OCI-LY1 (cell line): Measurements from ENCODE around the gene ST6GALNAC2.
A peak's percentile ranks its signal among the peaks of the same experiment; 100 is the strongest.
"Not testable (repeated sequence)": the region's sequence is repeated elsewhere in the genome, so short reads cannot be mapped to it uniquely, and the experiment has no call there.

ENCODE experiments used
- H2AFZ ChIP-seq: fragments of 200-600 bp; sonication (generic), shearing (Covaris generic); 2 replicates; pipeline ENCODE4 v1.6.0; 2014; ENCODE audit warnings: antibody characterized with exemption, mild to moderate bottlenecking, low read length
- H3F3A ChIP-seq: fragments of 200-600 bp; sonication (generic), shearing (Covaris generic); 2 replicates; pipeline ENCODE4 v1.6.0; 2014; ENCODE audit warnings: mild to moderate bottlenecking, antibody characterized with exemption, low read length, moderate library complexity; ENCODE audit not compliant: insufficient read depth
- H3K27ac ChIP-seq: fragments of 200-600 bp; sonication (generic); 2 replicates; pipeline ENCODE4 v1.5.1; 2014; ENCODE audit warnings: low read length, mixed run types, mild to moderate bottlenecking, low read depth; ENCODE audit not compliant: poor library complexity, severe bottlenecking
- H3K27me3 ChIP-seq: fragments of 200-600 bp; sonication (generic); 2 replicates; pipeline ENCODE4 v1.6.0; 2014; ENCODE audit warnings: antibody characterized with exemption, mild to moderate bottlenecking, low read length, moderate library complexity; ENCODE audit not compliant: insufficient read depth
- H3K36me3 ChIP-seq: fragments of 200-600 bp; sonication (generic); 2 replicates; pipeline ENCODE4 v1.6.1; 2014; ENCODE audit warnings: mild to moderate bottlenecking, antibody characterized with exemption, low read length, moderate library complexity, mixed read lengths; ENCODE audit not compliant: insufficient read depth
- H3K4me1 ChIP-seq: fragments of 200-600 bp; sonication (generic); 2 replicates; pipeline ENCODE4 v1.5.1; 2014; ENCODE audit warnings: mild to moderate bottlenecking, low read length, moderate library complexity; ENCODE audit not compliant: insufficient read depth, severe bottlenecking
- H3K4me2 ChIP-seq: fragments of 200-600 bp; sonication (generic), shearing (Covaris generic); 2 replicates; pipeline ENCODE4 v1.6.1; 2014; ENCODE audit warnings: low read length
- H3K4me3 ChIP-seq: fragments of 200-600 bp; sonication (generic); 2 replicates; pipeline ENCODE4 v1.5.1; 2014; ENCODE audit warnings: low read length, low read depth, mild to moderate bottlenecking, mixed read lengths; ENCODE audit not compliant: poor library complexity, severe bottlenecking
- H3K79me2 ChIP-seq: fragments of 200-600 bp; shearing (Covaris generic); 2 replicates; pipeline ENCODE4 v1.6.1; 2016; ENCODE audit warnings: mixed run types, low read length, mixed read lengths; ENCODE audit not compliant: insufficient read depth
- H3K9ac ChIP-seq: fragments of 200-600 bp; sonication (generic), shearing (Covaris generic); 2 replicates; pipeline ENCODE4 v1.6.1; 2014; ENCODE audit warnings: mild to moderate bottlenecking, low read length, mixed read lengths
- H3K9me2 ChIP-seq: fragments of 200-600 bp; sonication (generic), shearing (Covaris generic); 2 replicates; pipeline ENCODE4 v1.6.1; 2014; ENCODE audit warnings: low read depth, mild to moderate bottlenecking, low read length, mixed read lengths
- H3K9me3 ChIP-seq: fragments of 200-600 bp; shearing (Covaris generic); 2 replicates; pipeline ENCODE4 v1.6.1; 2014; ENCODE audit warnings: low read length, mixed read lengths
- H4K20me1 ChIP-seq: fragments of 200-600 bp; sonication (generic), shearing (Covaris generic); 2 replicates; pipeline ENCODE4 v1.6.0; 2016; ENCODE audit warnings: mild to moderate bottlenecking, low read length; ENCODE audit not compliant: insufficient read depth
- EZH2 ChIP-seq: fragments of 200-600 bp; sonication (generic), shearing (Covaris generic); IDR thresholded peaks from 2 replicates; pipeline ENCODE4 v1.8.0; 2017; ENCODE audit warnings: borderline replicate concordance, mixed run types, mild to moderate bottlenecking, antibody characterized with exemption, low read length, moderate library complexity, mixed read lengths
- TF ChIP-seq, protein P1 (sequence below): fragments of 200-600 bp; sonication (generic), shearing (Covaris generic); IDR thresholded peaks from 2 replicates; pipeline ENCODE4 v1.5.1; 2017; ENCODE audit warnings: mild to moderate bottlenecking, antibody characterized with exemption, low read length, moderate library complexity, mixed read lengths

ST6GALNAC2 gene

DNA sequence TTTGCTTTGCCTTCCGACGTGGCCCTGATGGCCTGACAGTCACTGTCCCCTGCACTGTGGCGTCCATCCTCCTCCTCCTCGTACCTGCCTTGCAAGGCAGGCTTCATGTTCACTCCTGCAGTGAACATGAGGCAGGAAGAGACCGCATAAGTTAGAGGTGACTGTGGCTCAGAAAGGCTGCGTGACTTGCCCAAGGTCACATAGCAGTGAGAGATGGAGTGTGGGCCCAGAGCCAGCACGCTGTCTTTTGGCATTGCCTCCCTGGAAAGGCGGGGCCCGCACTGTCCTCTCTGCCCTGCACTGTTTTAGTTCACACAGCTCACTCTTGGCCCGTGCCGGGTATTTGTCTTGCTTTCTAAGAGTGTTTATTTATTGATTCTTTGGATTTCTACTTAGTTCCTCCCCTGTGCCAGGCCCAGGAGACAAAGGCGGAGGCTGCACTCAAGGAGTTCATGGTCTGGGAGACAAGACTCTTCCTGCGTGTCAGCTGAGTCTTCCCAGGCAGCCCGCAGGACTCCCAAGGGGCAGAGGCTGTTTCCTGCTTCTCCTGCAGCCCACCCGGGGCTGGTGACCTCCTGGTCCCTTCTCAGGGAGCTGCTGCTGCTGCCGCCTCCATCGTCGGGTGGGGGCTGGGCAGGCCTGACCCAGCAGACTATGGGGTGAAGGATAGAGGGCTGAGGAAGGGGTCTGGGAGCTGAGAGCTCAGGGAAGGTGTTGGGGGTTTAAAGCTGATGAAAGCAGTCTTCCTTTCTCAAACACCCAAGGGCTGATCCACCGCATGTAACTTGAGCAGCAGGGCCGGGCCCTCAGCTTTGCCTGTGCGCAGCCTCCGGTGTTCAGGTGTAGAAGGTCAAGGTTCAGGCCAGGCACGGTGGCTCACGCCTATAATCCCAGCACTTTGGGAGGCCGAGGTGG lies 60.8 kb downstream of the ST6GALNAC2 start:
- H3K9me2 ChIP-seq, result no peaks in the 10 kb centered on the region
- H3K79me2 ChIP-seq, result no peaks in the 10 kb centered on the region
- H3K4me2 ChIP-seq, result no peak overlapping the region
- no peaks in the 10 kb centered on the region for H3F3A ChIP-seq
- H3K4me3 ChIP-seq, result no peak overlapping the region
- no peak overlapping the region for H3K27ac ChIP-seq
- TF ChIP-seq, protein P1, sequence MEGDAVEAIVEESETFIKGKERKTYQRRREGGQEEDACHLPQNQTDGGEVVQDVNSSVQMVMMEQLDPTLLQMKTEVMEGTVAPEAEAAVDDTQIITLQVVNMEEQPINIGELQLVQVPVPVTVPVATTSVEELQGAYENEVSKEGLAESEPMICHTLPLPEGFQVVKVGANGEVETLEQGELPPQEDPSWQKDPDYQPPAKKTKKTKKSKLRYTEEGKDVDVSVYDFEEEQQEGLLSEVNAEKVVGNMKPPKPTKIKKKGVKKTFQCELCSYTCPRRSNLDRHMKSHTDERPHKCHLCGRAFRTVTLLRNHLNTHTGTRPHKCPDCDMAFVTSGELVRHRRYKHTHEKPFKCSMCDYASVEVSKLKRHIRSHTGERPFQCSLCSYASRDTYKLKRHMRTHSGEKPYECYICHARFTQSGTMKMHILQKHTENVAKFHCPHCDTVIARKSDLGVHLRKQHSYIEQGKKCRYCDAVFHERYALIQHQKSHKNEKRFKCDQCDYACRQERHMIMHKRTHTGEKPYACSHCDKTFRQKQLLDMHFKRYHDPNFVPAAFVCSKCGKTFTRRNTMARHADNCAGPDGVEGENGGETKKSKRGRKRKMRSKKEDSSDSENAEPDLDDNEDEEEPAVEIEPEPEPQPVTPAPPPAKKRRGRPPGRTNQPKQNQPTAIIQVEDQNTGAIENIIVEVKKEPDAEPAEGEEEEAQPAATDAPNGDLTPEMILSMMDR, result no peak
- no peak for TF ChIP-seq EZH2
- H3K9me3 ChIP-seq, result no peaks in the 10 kb centered on the region
- no peaks in the 10 kb centered on the region for H4K20me1 ChIP-seq
- no peaks in the 10 kb centered on the region for H3K36me3 ChIP-seq
- peaks cover 27% of the 10 kb centered on the region for H3K4me1 ChIP-seq
- 0 out of 2 replicates have a peak, but pooled peaks cover 6% of the 10 kb centered on the region for H3K27me3 ChIP-seq
- H2AFZ ChIP-seq, result no peak overlapping the region
- H3K9ac ChIP-seq, result no peak overlapping the region

DNA sequence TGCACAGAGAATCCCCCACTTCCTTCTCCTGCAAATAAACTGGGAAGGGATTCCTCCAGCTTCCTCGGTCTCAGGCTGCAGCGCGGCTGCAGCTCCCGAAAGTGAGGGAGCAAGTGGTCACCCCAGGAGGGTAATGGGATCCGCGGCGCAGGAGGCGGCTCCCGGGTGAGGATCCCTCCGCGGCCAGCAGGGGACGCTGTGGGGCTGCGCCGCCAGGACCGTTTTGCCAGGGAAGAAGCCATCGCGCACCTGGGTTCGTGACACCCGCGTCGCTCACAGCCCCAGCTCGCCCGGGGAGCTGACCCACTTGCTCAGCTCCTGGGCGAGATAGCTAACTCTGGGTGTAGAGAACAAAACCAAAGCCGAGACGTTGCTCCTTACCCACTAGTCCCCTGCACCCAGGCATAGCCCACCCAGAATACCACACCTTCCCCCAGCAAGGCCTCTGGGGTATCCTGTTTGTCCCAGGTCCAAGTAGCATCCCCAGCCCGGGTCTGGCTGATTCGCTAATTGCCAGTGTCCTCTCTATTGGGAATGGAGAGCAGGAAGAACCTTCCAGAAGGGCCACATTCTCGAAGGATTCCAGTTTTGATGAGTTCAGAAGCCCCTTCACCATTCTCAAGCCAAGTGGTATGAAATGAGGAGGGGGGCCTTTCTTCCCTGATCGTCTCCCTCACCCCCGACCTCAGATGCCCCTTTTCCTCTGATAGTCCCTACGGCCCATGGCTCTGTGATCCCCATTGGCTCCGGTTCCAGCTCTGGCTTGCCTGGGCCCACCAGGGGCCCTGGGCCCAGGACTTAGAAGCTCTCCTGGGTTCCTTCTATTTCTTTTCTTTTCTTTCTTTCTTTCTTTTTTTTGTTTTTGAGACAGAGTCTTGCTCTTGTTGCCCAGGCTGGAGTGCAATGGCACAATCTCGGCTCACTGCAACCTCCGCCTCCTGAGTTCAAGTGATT lies 62.3 kb downstream of the ST6GALNAC2 start:
- Histone ChIP-seq H2AFZ (no peak overlapping the region), H4K20me1 (no peaks in the 10 kb centered on the region), H3K4me1 (peaks cover 12% of the 10 kb centered on the region), H3K9me2 (no peaks in the 10 kb centered on the region), H3K4me3 (no peak overlapping the region), H3K27me3 (0 out of 2 replicates have a peak, but pooled peaks cover 6% of the 10 kb centered on the region), H3K4me2 (no peak overlapping the region), H3K27ac (no peak overlapping the region), H3F3A (no peaks in the 10 kb centered on the region), H3K79me2 (no peaks in the 10 kb centered on the region), H3K9me3 (no peaks in the 10 kb centered on the region), H3K36me3 (no peaks in the 10 kb centered on the region), H3K9ac (no peak overlapping the region)
- TF ChIP-seq EZH2, result no peak
- TF ChIP-seq, protein P1, result peak; percentile 96

DNA sequence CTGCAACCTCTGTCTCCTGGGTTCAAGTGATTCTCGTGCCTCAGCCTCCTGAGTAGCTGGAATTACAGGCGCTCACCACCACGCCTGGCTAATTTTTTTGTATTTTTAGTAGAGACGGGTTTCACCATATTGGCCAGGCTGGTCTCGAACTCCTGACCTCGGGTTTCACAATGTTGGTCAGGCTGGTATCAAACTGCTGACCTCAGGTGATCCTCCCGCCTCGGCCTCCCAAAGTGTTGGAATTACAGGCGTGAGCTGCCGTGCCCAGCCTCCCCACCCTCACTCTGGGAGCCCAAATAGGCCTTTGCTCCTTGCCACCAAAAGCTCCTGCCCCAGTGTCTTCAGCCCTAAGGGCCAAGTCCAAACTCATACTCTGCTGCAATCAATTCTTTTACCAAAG lies 64.0 kb downstream of the ST6GALNAC2 start:
- not testable (repeated sequence) for H3K9me2 ChIP-seq, H4K20me1 ChIP-seq, H3K4me3 ChIP-seq, H2AFZ ChIP-seq, H3K36me3 ChIP-seq, H3K27ac ChIP-seq, H3K27me3 ChIP-seq, H3K4me1 ChIP-seq, H3K9ac ChIP-seq, H3F3A ChIP-seq, H3K79me2 ChIP-seq, H3K9me3 ChIP-seq, H3K4me2 ChIP-seq
